GM12864 (cell line): ENCODE data around the gene MRPL53.
"Not testable (repeated sequence)": the region's sequence is repeated elsewhere in the genome, so short reads cannot be mapped to it uniquely, and the experiment has no call there.

Experiments used
- DNase-seq: peaks from one replicate; pipeline ENCODE4 v3.0.0-alpha.2; 2011; ENCODE audit warnings: low read depth
- H3K4me3 ChIP-seq: 2 replicates; pipeline ENCODE4 v1.5.1; 2011; ENCODE audit warnings: mild to moderate bottlenecking, low read depth, low read length, control low read depth
- CTCF ChIP-seq: IDR thresholded peaks from 2 replicates; pipeline ENCODE4 v1.5.1; 2011; ENCODE audit warnings: low read depth, mild to moderate bottlenecking, moderate library complexity, low read length, control low read depth, inconsistent platforms; ENCODE audit errors: missing control alignments

Gene MRPL53

GRCh38 chr2:74493546-74493945, 21.1 kb upstream of the MRPL53 start:
- DNase-seq, result no peak
- no peak for TF ChIP-seq CTCF

GRCh38 chr2:74491648-74492544, 19.4 kb upstream of the MRPL53 start:
- DNase-seq, result no peak
- no peak for TF ChIP-seq CTCF
- H3K4me3 ChIP-seq, result no peak overlapping the region

More at GRCh38 chr2:74493546-74493945, 21.1 kb upstream of the MRPL53 start:
- no peak overlapping the region for H3K4me3 ChIP-seq

- no peak for TF ChIP-seq CTCF
These were observed 17.4 kb upstream of the MRPL53 start for GRCh38 chr2:74489906-74490305.

GRCh38 chr2:74488643-74489481, 16.4 kb upstream of the MRPL53 start:
- no peak for DNase-seq
- TF ChIP-seq CTCF, result no peak
- H3K4me3 ChIP-seq, result no peak overlapping the region

More at GRCh38 chr2:74489906-74490305, 17.4 kb upstream of the MRPL53 start:
- H3K4me3 ChIP-seq, result no peak overlapping the region
- DNase-seq, result no peak

- no peak for DNase-seq
- no peak for TF ChIP-seq CTCF
- H3K4me3 ChIP-seq, result no peak overlapping the region
These were observed 13.7 kb upstream of the MRPL53 start for GRCh38 chr2:74486141-74486540.

GRCh38 chr2:74483675-74484164, 11.2 kb upstream of the MRPL53 start:
- H3K4me3 ChIP-seq, result peak overlapping the region; percentile 95
- DNase-seq, result not testable (repeated sequence)
